GM12878 (cell line): ENCODE data around the gene PRKN. TPM values are rescaled to one million over a fixed set of nuclear protein-coding genes. Genes with fewer than 3 reads are reported as not detected.

Experiments used
- ATAC-seq: fragments of 200-7000 bp; cut with Tn5 transposase; 3 replicates; pipeline ENCODE4 v1.9.1; 2020; ENCODE audit warnings: mild to moderate bottlenecking, moderate library complexity
- BruUV-seq: library from RNA; stranded (reverse); fragments of 400-500 nt; replicated peaks from 2 replicates; lab custom pipeline; 2021; lab: Mats Ljungman, UMichigan
- CTCF ChIA-PET: fragments of 300-600 bp; sonication (Branson Sonifier 250); formaldehyde crosslinking; extraction: SDS; loops from one replicate; lab custom pipeline; 2021; ENCODE audit warnings: inconsistent platforms; lab: Yijun Ruan, JAX
- POLR2A ChIA-PET: fragments of 350-600 bp; formaldehyde crosslinking; extraction: SDS; loops from one replicate; lab custom pipeline; 2021; ENCODE audit warnings: inconsistent platforms; lab: Charles Lee
- RAD21 ChIA-PET: fragments of 300-600 bp; sonication (Branson Sonifier 250); formaldehyde crosslinking; loops from one replicate; lab custom pipeline; 2023; ENCODE audit warnings: antibody characterized with exemption; ENCODE audit not compliant: unreplicated experiment; lab: Charles Lee
- SMC1A ChIA-PET: fragments of 300-600 bp; sonication (Branson Sonifier 250); formaldehyde crosslinking; loops from one replicate; lab custom pipeline; 2023; ENCODE audit not compliant: unreplicated experiment, uncharacterized antibody; lab: Charles Lee
- DNase-seq: peaks from one replicate; pipeline ENCODE4 v3.0.0-alpha.2; 2011; ENCODE audit warnings: low read depth, low spot score
- FAIRE-seq: peaks from 3 replicates; lab custom pipeline; 2011; peaks lifted over from hg19 to GRCh38; lab: Jason Lieb, UNC
- H2AFZ ChIP-seq: 2 replicates; pipeline ENCODE4 v1.6.0; 2011; ENCODE audit warnings: low read depth, low read length, control low read depth; ENCODE audit not compliant: control insufficient read depth
- H3K27ac ChIP-seq: 2 replicates; pipeline ENCODE4 v1.5.1; 2011; ENCODE audit warnings: control low read depth; ENCODE audit not compliant: control insufficient read depth, insufficient read depth
- H3K27me3 ChIP-seq, 2 experiments: replicated peaks in 1 of 2; 2 replicates each; pipeline versions ENCODE4 v1.6.0 to v1.6.1; 2011; ENCODE audit warnings: low read length in 1 of 2; ENCODE audit not compliant: control insufficient read depth in 2 of 2, insufficient read depth in 2 of 2
- H3K36me3 ChIP-seq, 2 experiments: 2 replicates each; pipeline ENCODE4 v1.5.1; 2011; ENCODE audit warnings: low read length in 1 of 2; ENCODE audit not compliant: control insufficient read depth in 2 of 2, insufficient read depth in 2 of 2
- H3K4me1 ChIP-seq: 2 replicates; pipeline ENCODE4 v1.6.1; 2011; ENCODE audit warnings: mild to moderate bottlenecking, low read length, moderate library complexity, mixed read lengths; ENCODE audit not compliant: control insufficient read depth, insufficient read depth
- H3K4me2 ChIP-seq: 2 replicates; pipeline ENCODE4 v1.6.0; 2011; ENCODE audit warnings: control low read depth; ENCODE audit not compliant: control insufficient read depth, insufficient read depth
- H3K4me3 ChIP-seq: fragments of 200-600 bp; sonication (generic); 2 replicates; pipeline ENCODE4 v1.5.1; 2016
- H3K79me2 ChIP-seq: 2 replicates; pipeline ENCODE4 v1.6.0; 2011; ENCODE audit warnings: low read length; ENCODE audit not compliant: control insufficient read depth, insufficient read depth
- H3K9ac ChIP-seq: 2 replicates; pipeline ENCODE4 v1.8.0; 2011; ENCODE audit warnings: low read length, control low read depth, mixed read lengths; ENCODE audit not compliant: control insufficient read depth, insufficient read depth
- H3K9me3 ChIP-seq: replicated peaks from 3 replicates; pipeline ENCODE4 v1.5.1; 2011; ENCODE audit warnings: mild to moderate bottlenecking, low read length; ENCODE audit not compliant: control insufficient read depth, insufficient read depth
- H4K20me1 ChIP-seq: 2 replicates; pipeline ENCODE4 v1.6.0; 2011; ENCODE audit not compliant: control insufficient read depth, insufficient read depth
- BCL3 ChIP-seq: IDR thresholded peaks from 2 replicates; pipeline ENCODE4 v1.6.1; 2011; ENCODE audit warnings: borderline replicate concordance, low read depth, mild to moderate bottlenecking, moderate library complexity, low read length; ENCODE audit not compliant: insufficient read depth, poor library complexity, severe bottlenecking
- BRCA1 ChIP-seq: IDR thresholded peaks from 2 replicates; pipeline ENCODE4 v1.6.1; 2011; ENCODE audit warnings: low read depth, low read length, improper control_type of control experiment
- EP300 ChIP-seq, 2 experiments: fragments of 150-350 bp in 1 of 2; IDR thresholded peaks; 2 replicates each; pipeline ENCODE4 v1.6.1; 2011 to 2012; ENCODE audit warnings: low read depth in 2 of 2, low read length in 2 of 2, borderline replicate concordance in 1 of 2, improper control_type of control experiment in 1 of 2, inconsistent platforms in 1 of 2; ENCODE audit not compliant: control insufficient read depth in 1 of 2
- KAT2A ChIP-seq: conservative IDR thresholded peaks from 2 replicates; pipeline ENCODE4 v1.6.1; 2011; ENCODE audit warnings: low read depth, low read length; ENCODE audit not compliant: control insufficient read depth
- MXI1 ChIP-seq: fragments of 150-350 bp; IDR thresholded peaks from 2 replicates; pipeline ENCODE4 v1.6.1; 2011; ENCODE audit warnings: low read depth, mild to moderate bottlenecking, inconsistent platforms, low read length, improper control_type of control experiment
- POU2F2 ChIP-seq: IDR thresholded peaks from 3 replicates; pipeline ENCODE4 v1.6.1; 2011; ENCODE audit warnings: low read depth, mild to moderate bottlenecking, low read length, borderline replicate concordance
- RB1 ChIP-seq: fragments of 450-650 bp; formaldehyde crosslinking; IDR thresholded peaks from 2 replicates; pipeline ENCODE4 v1.6.1; 2017; ENCODE audit warnings: mild to moderate bottlenecking, borderline replicate concordance
- SUPT20H ChIP-seq: IDR thresholded peaks from 2 replicates; pipeline ENCODE4 v1.6.1; 2011; ENCODE audit warnings: low read depth, mild to moderate bottlenecking, low read length, moderate library complexity, borderline replicate concordance; ENCODE audit not compliant: control insufficient read depth
- ZNF274 ChIP-seq: IDR thresholded peaks from one replicate; pipeline ENCODE4 v1.8.0; 2011; ENCODE audit not compliant: insufficient read length, insufficient read depth
- ZNF384 ChIP-seq: IDR thresholded peaks from 2 replicates; pipeline ENCODE4 v1.6.1; 2012; ENCODE audit warnings: low read depth, mild to moderate bottlenecking, low read length, improper control_type of control experiment, borderline replicate concordance
- WGBS: methylation state at CpG from one replicate; pipeline ENCODE4 v1.1.6; 2016; ENCODE audit warnings: low lambda C conversion rate; ENCODE audit not compliant: insufficient replicate concordance, insufficient coverage; ENCODE audit errors: missing lambda C conversion rate; 5-methylcytosine and 5-hydroxymethylcytosine counted together
- in situ Hi-C: fragments of 300-500 bp; cut with MboI; formaldehyde crosslinking; loops from 9 replicates; pipeline ENCODE4 v1.14.3; 2018; ENCODE audit warnings: mixed read lengths
- intact Hi-C: fragments of 100-400 bp; cut with micrococcal nuclease; formaldehyde crosslinking; loops from one replicate; pipeline ENCODE4 v1.14.2; 2022; ENCODE audit not compliant: unreplicated experiment
- polyA plus RNA-seq, 11 experiments: library from polyadenylated mRNA; depleted of rRNA in 4 of 11; unstranded in 6 of 11; stranded (reverse) in 5 of 11; fragments of >200 nt; fragmentation: Nextera tagmentation in 4 of 11; fragmentation: Illumina TruSeq in 1 of 11; extraction: Ambion mirVana in 4 of 11; extraction: Trizol in 1 of 11; gene quantifications; 1 replicate in 1 of 11; 2 replicates in 10 of 11; pipeline versions ENCODE4 v1.2.1 to v1.2.3, GENCODE V29; 2011 to 2016; ENCODE audit warnings: inconsistent platforms in 2 of 11, missing spikeins in 2 of 11, low read depth in 1 of 11
- total RNA-seq, 4 experiments: library from RNA; depleted of rRNA in 3 of 4; stranded (reverse); fragments of >200 nt in 3 of 4; fragmentation: Illumina TruSeq in 1 of 4; extraction: Trizol in 1 of 4; gene quantifications; 2 replicates each; pipeline versions ENCODE4 v1.2.1 to v1.2.3, GENCODE V29; 2013 to 2021

The PRKN gene
- total and polyA plus RNA-seq, 10 of the 15 experiments (the other 5 are each of a cell fraction or from before 2014, with no cell fraction given), result 0.06 to 0.09 TPM; not detected in 8

GRCh38 chr6:161607696-161608297 lies 1119.8 kb downstream of the PRKN start:
- Histone ChIP-seq H3K27me3 (no peaks in the 10 kb centered on the region; a peak in 1 of 4 replicates), H3K4me3 (no peak overlapping the region), H3K9ac (no peak overlapping the region), H4K20me1 (no peaks in the 10 kb centered on the region), H3K27ac (no peak overlapping the region), H3K4me2 (no peak overlapping the region), H3K79me2 (no peaks in the 10 kb centered on the region), H3K36me3 (no peaks in the 10 kb centered on the region), H2AFZ (no peak overlapping the region), H3K4me1 (no peaks in the 10 kb centered on the region)
- BruUV-seq, result no TSS peak
- SMC1A ChIA-PET, result interaction anchor here (0.6 kb wide), 1 partner anchor 640 kb away, joined by 3 read pairs; no protein-coding TSS in a partner anchor
- CTCF ChIA-PET, result interaction anchor here (0.6 to 0.7 kb wide), 2 partner anchors 10 to 569 kb away, joined by 3 read pairs; no protein-coding TSS in a partner anchor
- RAD21 ChIA-PET, result no interaction called here
- WGBS, result 12% methylated on average over 6 of the region's 6 CpGs
- no peak for FAIRE-seq
- POLR2A ChIA-PET, result no interaction called here
- in situ Hi-C loops, result no loop called here
- DNase-seq, result no peak
- TF ChIP-seq ZNF384 (no peak), RB1 (no peak), BCL3 (no peak), EP300 (IDR thresholded peaks at IDR 0.05; ENCODE audit: borderline replicate concordance in 1 of 2, control insufficient read depth in 1 of 2, low read depth in 2 of 2, low read length in 2 of 2) (no peak), ZNF274 (no peak), SUPT20H (no peak), POU2F2 (no peak), MXI1 (no peak), KAT2A (no peak), BRCA1 (no peak)
- TF ChIP-seq, all 136 proteins: peak for 0
- intact Hi-C loops, result no loop called here
- H3K9me3 ChIP-seq, result no peaks in the 10 kb centered on the region
- no peak for ATAC-seq
